Measurements from ENCODE around the gene SIVA1.

DNA sequence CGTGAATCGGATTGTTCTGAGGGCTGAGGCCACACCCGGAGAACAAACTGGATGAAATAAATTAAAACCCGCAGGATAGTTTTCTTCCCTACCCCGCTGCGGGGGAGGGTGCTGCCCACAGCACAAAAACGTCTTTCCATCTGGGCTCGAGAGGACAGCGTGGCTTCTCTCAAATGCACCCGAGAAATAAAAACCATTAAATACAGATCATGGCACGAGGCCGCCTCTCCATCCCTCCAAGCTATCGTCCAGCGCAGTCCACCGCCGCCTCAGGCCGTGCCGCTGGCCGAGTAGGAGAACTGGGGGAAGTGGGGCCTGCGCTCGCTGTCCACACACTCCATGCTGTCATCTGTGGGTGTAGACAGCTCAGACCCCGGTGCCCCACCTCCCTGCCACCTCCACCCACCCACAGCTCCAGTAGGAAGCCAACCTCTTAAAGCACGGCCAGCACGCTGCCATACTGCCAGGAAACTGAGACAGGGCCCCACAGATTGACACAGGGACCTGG, 17.2 kb downstream of the SIVA1 start:
- TF ChIP-seq POLR2A (IDR thresholded peaks at IDR 0.05; ENCODE audit: low read length) (no peak), GATA1 (IDR thresholded peaks at IDR 0.05; ENCODE audit: low read depth, low read length) (no peak)

Measured in erythroblast (primary cell).